H9 (cell line): ENCODE results near the gene MVB12A. TPM values are rescaled to one million over a fixed set of nuclear protein-coding genes. Genes with fewer than 3 reads are reported as not detected.

Source experiments
- DNase-seq: peaks from one replicate; pipeline ENCODE4 v3.0.0-alpha.2; 2017
- H2AFZ ChIP-seq: one replicate; pipeline ENCODE4 v1.6.1; 2013; ENCODE audit warnings: mild to moderate bottlenecking, low read length, control low read depth, moderate library complexity
- H2AK5ac ChIP-seq: 2 replicates; pipeline ENCODE4 v1.6.1; 2013; ENCODE audit warnings: low read length, control low read depth, mixed read lengths; ENCODE audit not compliant: insufficient read length
- H2BK120ac ChIP-seq: one replicate; pipeline ENCODE4 v1.6.1; 2013; ENCODE audit warnings: low read depth, mild to moderate bottlenecking, low read length, control low read depth, inconsistent platforms; ENCODE audit not compliant: poor library complexity, severe bottlenecking
- H2BK12ac ChIP-seq: 2 replicates; pipeline ENCODE4 v1.6.1; 2013; ENCODE audit warnings: low read length, control low read depth, mixed read lengths, low read depth; ENCODE audit not compliant: insufficient read length
- H2BK15ac ChIP-seq: 2 replicates; pipeline ENCODE4 v1.6.1; 2013; ENCODE audit warnings: low read depth, low read length, control low read depth
- H2BK20ac ChIP-seq: one replicate; pipeline ENCODE4 v1.6.1; 2013; ENCODE audit warnings: low read depth, mild to moderate bottlenecking, low read length, control low read depth, inconsistent platforms; ENCODE audit not compliant: poor library complexity, severe bottlenecking
- H2BK5ac ChIP-seq: 2 replicates; pipeline ENCODE4 v1.6.1; 2013; ENCODE audit warnings: low read length, control low read depth, mixed read lengths; ENCODE audit not compliant: insufficient read length
- H3K14ac ChIP-seq: 2 replicates; pipeline ENCODE4 v1.6.1; 2013; ENCODE audit warnings: low read length, control low read depth; ENCODE audit not compliant: insufficient read depth
- H3K18ac ChIP-seq: 2 replicates; pipeline ENCODE4 v1.6.1; 2013; ENCODE audit warnings: low read depth, mild to moderate bottlenecking, mixed read lengths, low read length, control low read depth; ENCODE audit not compliant: insufficient read length
- H3K23ac ChIP-seq: 2 replicates; pipeline ENCODE4 v1.6.1; 2013; ENCODE audit warnings: low read length, control low read depth, mixed read lengths, low read depth; ENCODE audit not compliant: insufficient read length
- H3K23me2 ChIP-seq: 2 replicates; pipeline ENCODE4 v1.6.1; 2013; ENCODE audit warnings: low read depth, mild to moderate bottlenecking, mixed read lengths, low read length, control low read depth; ENCODE audit not compliant: insufficient read length, poor library complexity, severe bottlenecking
- H3K27ac ChIP-seq: 2 replicates; pipeline ENCODE4 v1.5.1; 2013; ENCODE audit warnings: low read length, control low read depth, mixed read lengths, low read depth; ENCODE audit not compliant: insufficient read length
- H3K27me3 ChIP-seq: 2 replicates; pipeline ENCODE4 v1.6.1; 2013; ENCODE audit warnings: low read length, control low read depth, inconsistent platforms; ENCODE audit not compliant: insufficient read depth
- H3K4ac ChIP-seq: 2 replicates; pipeline ENCODE4 v1.6.1; 2013; ENCODE audit warnings: low read depth, mild to moderate bottlenecking, control low read depth, inconsistent platforms, low read length, moderate library complexity
- H3K4me1 ChIP-seq: 2 replicates; pipeline ENCODE4 v1.6.1; 2013; ENCODE audit warnings: low read length, control low read depth, inconsistent platforms; ENCODE audit not compliant: insufficient read depth
- H3K4me2 ChIP-seq: 2 replicates; pipeline ENCODE4 v1.6.1; 2013; ENCODE audit warnings: low read length, control low read depth, mixed read lengths; ENCODE audit not compliant: insufficient read length, insufficient read depth
- H3K56ac ChIP-seq: 2 replicates; pipeline ENCODE4 v1.6.1; 2013; ENCODE audit warnings: low read depth, mild to moderate bottlenecking, mixed read lengths, low read length, control low read depth; ENCODE audit not compliant: insufficient read length
- H3K79me1 ChIP-seq: 2 replicates; pipeline ENCODE4 v1.6.1; 2013; ENCODE audit warnings: low read depth, mild to moderate bottlenecking, moderate library complexity, low read length, control low read depth, inconsistent platforms; ENCODE audit not compliant: insufficient read depth, poor library complexity, severe bottlenecking
- H3K79me2 ChIP-seq: 2 replicates; pipeline ENCODE4 v1.6.1; 2013; ENCODE audit warnings: low read length, control low read depth, inconsistent platforms; ENCODE audit not compliant: insufficient read depth
- H3K9ac ChIP-seq: 2 replicates; pipeline ENCODE4 v1.6.1; 2013; ENCODE audit warnings: low read length, control low read depth, mixed read lengths; ENCODE audit not compliant: insufficient read length; ENCODE audit errors: extremely low read depth
- H3K9me3 ChIP-seq: one replicate; pipeline ENCODE4 v1.6.1; 2013; ENCODE audit warnings: low read depth, low read length, inconsistent platforms; ENCODE audit not compliant: control insufficient read depth
- H3T11ph ChIP-seq: one replicate; pipeline ENCODE4 v1.6.1; 2013; ENCODE audit warnings: mild to moderate bottlenecking, low read length, control low read depth, inconsistent platforms
- H4K20me1 ChIP-seq: one replicate; pipeline ENCODE4 v1.6.1; 2013; ENCODE audit not compliant: control insufficient read depth, insufficient read length, insufficient read depth
- H4K5ac ChIP-seq: 2 replicates; pipeline ENCODE4 v1.6.1; 2013; ENCODE audit warnings: low read depth, mild to moderate bottlenecking, mixed read lengths, low read length, control low read depth; ENCODE audit not compliant: insufficient read length
- H4K8ac ChIP-seq: replicated peaks from 2 replicates; pipeline ENCODE4 v1.6.1; 2013; ENCODE audit warnings: low read length, control low read depth, mixed read lengths, low read depth; ENCODE audit not compliant: insufficient read length
- H4K91ac ChIP-seq: 2 replicates; pipeline ENCODE4 v1.6.1; 2013; ENCODE audit warnings: low read depth, mild to moderate bottlenecking, moderate library complexity, mixed read lengths, low read length, control low read depth; ENCODE audit not compliant: insufficient read length
- H3K27ac Mint-ChIP-seq, 3 experiments: 2 replicates in 2 of 3; 3 replicates in 1 of 3; pipeline ENCODE4 v1.8.0; 2020 to 2021; ENCODE audit warnings: mixed read lengths in 3 of 3, mild to moderate bottlenecking in 1 of 3, moderate library complexity in 1 of 3
- H3K27me3 Mint-ChIP-seq: 2 replicates; pipeline ENCODE4 v1.8.0; 2021; ENCODE audit warnings: low read depth, mild to moderate bottlenecking, moderate library complexity, mixed read lengths
- H3K36me3 Mint-ChIP-seq, 3 experiments: 2 replicates in 2 of 3; 3 replicates in 1 of 3; pipeline ENCODE4 v1.8.0; 2020 to 2021; ENCODE audit warnings: low read depth in 3 of 3, mixed read lengths in 3 of 3; ENCODE audit not compliant: insufficient read depth in 1 of 3
- H3K4me1 Mint-ChIP-seq, 2 experiments: 2 replicates each; pipeline ENCODE4 v1.8.0; 2020; ENCODE audit warnings: mixed read lengths in 2 of 2
- H3K4me3 Mint-ChIP-seq, 2 experiments: 2 replicates in 1 of 2; 3 replicates in 1 of 2; pipeline ENCODE4 v1.8.0; 2020 to 2021; ENCODE audit warnings: mild to moderate bottlenecking in 2 of 2, mixed read lengths in 2 of 2, moderate library complexity in 1 of 2
- H3K9me3 Mint-ChIP-seq, 2 experiments: 2 replicates in 1 of 2; 3 replicates in 1 of 2; pipeline ENCODE4 v1.8.0; 2020; ENCODE audit warnings: mild to moderate bottlenecking in 2 of 2, mixed read lengths in 2 of 2, moderate library complexity in 1 of 2
- WGBS: extraction: QIAGEN DNeasy Blood & Tissue Kit; methylation state at CpG from one replicate; pipeline ENCODE4 v1.1.7; 2013; ENCODE audit warnings: missing lambda C conversion rate, low lambda C conversion rate, mixed read lengths; ENCODE audit not compliant: insufficient read length; ENCODE audit errors: extremely low coverage; 5-methylcytosine and 5-hydroxymethylcytosine counted together
- total RNA-seq: library from RNA; stranded (reverse); gene quantifications from 2 replicates; pipeline ENCODE4 v1.2.1, GENCODE V29; 2021
- TF ChIP-seq, protein P1 (sequence below): fragments of 200-600 bp; sonication (generic); conservative IDR thresholded peaks from 3 replicates; pipeline ENCODE4 v1.8.0; 2021; ENCODE audit warnings: antibody characterized with exemption, mild to moderate bottlenecking

The MVB12A gene
- total RNA-seq, 1 experiment from 2014 or later: 50.4 TPM

DNA sequence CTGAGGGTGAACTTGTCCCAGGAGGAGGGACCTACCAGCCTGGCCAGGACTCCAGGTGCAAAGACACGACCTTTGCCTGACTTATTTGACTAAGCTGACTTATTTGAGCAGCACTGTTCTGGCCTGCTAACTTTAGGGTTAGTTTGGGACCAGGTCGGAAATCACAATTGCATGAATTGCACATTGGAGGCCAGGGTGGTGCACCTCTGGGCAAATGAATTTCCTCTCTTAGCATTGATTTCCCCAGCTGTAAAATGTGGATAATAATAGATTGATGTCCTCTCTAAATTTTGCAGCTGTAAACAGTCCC lies 13.0 kb upstream of the MVB12A start:
- no peak overlapping the region for H2BK20ac ChIP-seq
- no peak overlapping the region for H3K4ac ChIP-seq
- no peaks in the 10 kb centered on the region; the same call in 1 of the 2 replicates for H3K79me2 ChIP-seq
- H3K56ac ChIP-seq: no peak overlapping the region
- no peak for DNase-seq
- no peak overlapping the region for H2AFZ ChIP-seq
- H2BK12ac ChIP-seq: no peak overlapping the region
- H3K36me3 Mint-ChIP-seq: peaks cover 2 to 22% (median 11%) of the 10 kb centered on the region in 3 experiments; a peak in 5 of 7 replicates
- H3K79me1 ChIP-seq: no peaks in the 10 kb centered on the region
- no peaks in the 10 kb centered on the region for H3K9me3 Mint-ChIP-seq
- no peak overlapping the region for H3K9ac ChIP-seq
- no peak overlapping the region for H4K8ac ChIP-seq
- H2BK15ac ChIP-seq: no peak overlapping the region
- H3K14ac ChIP-seq: no peak overlapping the region
- no peak overlapping the region for H2BK5ac ChIP-seq
- TF ChIP-seq, protein P1, sequence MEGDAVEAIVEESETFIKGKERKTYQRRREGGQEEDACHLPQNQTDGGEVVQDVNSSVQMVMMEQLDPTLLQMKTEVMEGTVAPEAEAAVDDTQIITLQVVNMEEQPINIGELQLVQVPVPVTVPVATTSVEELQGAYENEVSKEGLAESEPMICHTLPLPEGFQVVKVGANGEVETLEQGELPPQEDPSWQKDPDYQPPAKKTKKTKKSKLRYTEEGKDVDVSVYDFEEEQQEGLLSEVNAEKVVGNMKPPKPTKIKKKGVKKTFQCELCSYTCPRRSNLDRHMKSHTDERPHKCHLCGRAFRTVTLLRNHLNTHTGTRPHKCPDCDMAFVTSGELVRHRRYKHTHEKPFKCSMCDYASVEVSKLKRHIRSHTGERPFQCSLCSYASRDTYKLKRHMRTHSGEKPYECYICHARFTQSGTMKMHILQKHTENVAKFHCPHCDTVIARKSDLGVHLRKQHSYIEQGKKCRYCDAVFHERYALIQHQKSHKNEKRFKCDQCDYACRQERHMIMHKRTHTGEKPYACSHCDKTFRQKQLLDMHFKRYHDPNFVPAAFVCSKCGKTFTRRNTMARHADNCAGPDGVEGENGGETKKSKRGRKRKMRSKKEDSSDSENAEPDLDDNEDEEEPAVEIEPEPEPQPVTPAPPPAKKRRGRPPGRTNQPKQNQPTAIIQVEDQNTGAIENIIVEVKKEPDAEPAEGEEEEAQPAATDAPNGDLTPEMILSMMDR: no peak
- peaks cover 7% of the 10 kb centered on the region; the same call in 1 of the 2 replicates for H3K4me1 ChIP-seq
- H4K20me1 ChIP-seq: no peaks in the 10 kb centered on the region
- peak overlapping the region in 2 of 3 experiments; percentile 56 to 65; a peak in 1 of 7 replicates for H3K27ac Mint-ChIP-seq
- H4K5ac ChIP-seq: no peak overlapping the region
- no peaks in the 10 kb centered on the region for H3K9me3 ChIP-seq
- H3K18ac ChIP-seq: no peak overlapping the region
- peaks cover 15% of the 10 kb centered on the region for H3K23me2 ChIP-seq
- WGBS: no CpG with 5 or more reads among the region's 2 CpGs
- H3K4me1 Mint-ChIP-seq: peaks cover 31 to 38% of the 10 kb centered on the region in 2 experiments
- no peak overlapping the region for H4K91ac ChIP-seq
- H3K23ac ChIP-seq: no peak overlapping the region
- no peak overlapping the region for H3K4me2 ChIP-seq
- no peak overlapping the region for H3T11ph ChIP-seq
- H3K27ac ChIP-seq: no peak overlapping the region
- no peaks in the 10 kb centered on the region for H3K27me3 ChIP-seq
- H3K4me3 Mint-ChIP-seq: peak overlapping the region in 1 of 2 experiments; percentile 94; a peak in 3 of 5 replicates
- H2AK5ac ChIP-seq: no peak overlapping the region
- no peaks in the 10 kb centered on the region for H3K27me3 Mint-ChIP-seq
- no peak overlapping the region for H2BK120ac ChIP-seq
